Dendritic cell treated with granulocyte-macrophage colony-stimulating factor and Interleukin-4, amounts not matched to agents 40 ng/mL and 50 ng/mL, for 4 days (primary cell): Measurements from ENCODE around the gene PARVG.
"Not testable (repeated sequence)": the region's sequence is repeated elsewhere in the genome, so short reads cannot be mapped to it uniquely, and the experiment has no call there.

Source experiments
- H3K27ac Mint-ChIP-seq: one replicate; pipeline ENCODE4 v1.8.0; 2022; ENCODE audit warnings: mild to moderate bottlenecking, mixed read lengths
- H3K27me3 Mint-ChIP-seq: one replicate; pipeline ENCODE4 v1.8.0; 2022; ENCODE audit warnings: mild to moderate bottlenecking, mixed read lengths
- H3K36me3 Mint-ChIP-seq: one replicate; pipeline ENCODE4 v1.8.0; 2022; ENCODE audit warnings: low read depth, mixed read lengths
- H3K4me1 Mint-ChIP-seq: one replicate; pipeline ENCODE4 v1.8.0; 2022; ENCODE audit warnings: low read depth, mixed read lengths
- H3K4me3 Mint-ChIP-seq: one replicate; pipeline ENCODE4 v1.8.0; 2022; ENCODE audit warnings: mild to moderate bottlenecking, moderate library complexity, mixed read lengths
- H3K9me3 Mint-ChIP-seq: one replicate; pipeline ENCODE4 v1.8.0; 2022; ENCODE audit warnings: mixed read lengths
- intact Hi-C: fragments of 100-400 bp; cut with micrococcal nuclease; formaldehyde crosslinking; loops from one replicate; pipeline ENCODE4 v1.15.0; 2022

Gene PARVG

DNA sequence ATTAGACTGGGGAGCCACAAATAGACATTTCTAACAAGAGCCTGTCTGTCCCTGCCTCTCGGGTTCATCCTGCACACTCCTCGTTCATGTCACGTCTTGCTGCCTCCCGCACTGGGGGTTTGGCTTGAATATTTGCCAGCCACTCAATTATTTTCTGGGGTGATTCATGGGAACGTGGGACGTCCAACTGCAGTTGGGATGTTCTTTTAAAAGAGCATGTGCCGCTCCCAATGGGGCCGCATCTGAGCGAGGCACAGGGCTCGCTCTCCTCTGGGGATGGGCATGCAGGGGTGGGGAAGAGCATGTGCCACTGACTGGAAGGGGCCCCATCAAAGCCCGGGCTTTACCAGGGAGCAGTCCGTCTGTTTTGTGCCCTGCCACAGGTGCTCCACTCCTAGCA, 43.4 kb downstream of the PARVG start:
- H3K4me3 Mint-ChIP-seq, result no peak overlapping the region
- no peak overlapping the region for H3K27ac Mint-ChIP-seq
- H3K9me3 Mint-ChIP-seq, result peaks cover 8% of the 10 kb centered on the region
- no peaks in the 10 kb centered on the region for H3K36me3 Mint-ChIP-seq
- intact Hi-C loops, result no loop called here
- no peaks in the 10 kb centered on the region for H3K4me1 Mint-ChIP-seq
- H3K27me3 Mint-ChIP-seq, result peaks cover 22% of the 10 kb centered on the region

DNA sequence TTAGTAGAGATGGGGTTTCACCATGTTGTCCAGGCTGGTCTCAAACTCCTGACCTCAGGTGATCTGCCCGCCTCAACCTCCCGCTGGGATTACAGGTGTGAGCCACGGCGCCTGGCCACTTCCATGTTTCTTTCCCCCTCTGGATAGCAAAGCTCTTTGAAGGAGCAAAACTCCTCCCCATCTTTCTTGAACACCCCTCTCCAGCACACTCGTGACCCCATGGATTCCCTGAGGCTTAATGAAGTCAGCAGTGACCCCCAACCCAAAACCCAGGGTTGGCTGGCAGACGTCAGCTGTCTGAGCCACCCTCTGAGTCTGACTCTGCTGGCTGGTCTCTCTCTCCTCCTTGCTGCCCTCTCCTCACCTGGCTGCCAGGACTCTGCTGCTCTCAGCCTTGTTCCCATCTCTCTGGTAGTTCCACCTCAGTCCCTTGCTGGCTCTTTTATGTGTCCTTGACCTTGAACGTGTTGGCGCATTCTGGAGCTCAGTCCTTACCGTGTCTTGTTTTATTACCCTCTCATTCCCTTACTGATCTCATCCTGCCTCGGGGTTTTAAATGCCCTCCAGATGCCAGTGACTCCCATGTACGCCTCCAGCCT, 44.5 kb downstream of the PARVG start:
- Mint-ChIP-seq H3K27me3 (peaks cover 25% of the 10 kb centered on the region), H3K27ac (no peak overlapping the region), H3K36me3 (no peaks in the 10 kb centered on the region), H3K4me3 (no peak overlapping the region), H3K9me3 (peaks cover 8% of the 10 kb centered on the region), H3K4me1 (no peaks in the 10 kb centered on the region)
- intact Hi-C loops, result no loop called here

DNA sequence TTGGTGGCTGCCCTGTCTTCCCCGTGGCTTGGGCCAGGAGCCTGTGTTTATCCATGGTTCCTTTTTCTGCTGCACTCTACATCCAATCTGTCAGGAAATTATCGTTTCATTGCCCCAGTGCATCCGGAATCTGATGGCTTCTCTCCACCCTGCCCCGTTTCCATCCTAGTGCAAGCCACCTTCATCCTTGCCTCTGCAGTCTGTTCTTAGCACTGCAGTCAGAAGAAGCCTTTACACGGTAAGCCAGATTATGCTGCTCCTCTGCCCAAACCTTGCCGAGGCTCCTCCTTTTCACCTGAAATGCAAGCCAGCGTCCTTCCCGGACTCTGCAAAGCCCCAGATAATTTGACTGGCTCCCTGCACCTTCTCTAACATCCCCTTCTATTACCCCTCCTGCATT, 45.1 kb downstream of the PARVG start:
- no peaks in the 10 kb centered on the region for H3K4me1 Mint-ChIP-seq
- peaks cover 8% of the 10 kb centered on the region for H3K9me3 Mint-ChIP-seq
- intact Hi-C loops, result no loop called here
- no peaks in the 10 kb centered on the region for H3K36me3 Mint-ChIP-seq
- H3K27ac Mint-ChIP-seq, result no peak overlapping the region
- no peak overlapping the region for H3K4me3 Mint-ChIP-seq
- H3K27me3 Mint-ChIP-seq, result peaks cover 25% of the 10 kb centered on the region

DNA sequence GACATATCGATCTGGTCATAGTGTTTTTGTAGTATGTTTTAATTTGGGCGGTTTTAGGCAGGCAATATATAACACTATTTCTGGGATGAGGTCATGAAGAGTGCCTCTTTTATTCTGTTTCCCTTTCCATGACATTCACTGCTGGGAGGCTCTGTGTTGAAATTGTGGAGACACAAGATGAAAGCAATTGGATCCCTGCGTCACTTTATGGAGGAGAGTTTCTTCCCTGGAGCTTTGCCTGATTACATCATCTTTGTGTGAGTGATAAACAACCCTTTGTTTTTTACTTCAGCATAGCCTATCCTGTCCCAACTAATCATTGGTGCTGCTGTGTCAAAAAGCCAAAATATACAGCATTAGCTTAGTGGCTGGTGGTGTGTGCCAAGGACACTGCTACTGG, 48.6 kb downstream of the PARVG start:
- Mint-ChIP-seq H3K4me3 (no peak overlapping the region), H3K27ac (no peak overlapping the region), H3K27me3 (peaks cover 17% of the 10 kb centered on the region), H3K36me3 (no peaks in the 10 kb centered on the region), H3K9me3 (peaks cover 8% of the 10 kb centered on the region), H3K4me1 (no peaks in the 10 kb centered on the region)
- intact Hi-C loops, result no loop called here

DNA sequence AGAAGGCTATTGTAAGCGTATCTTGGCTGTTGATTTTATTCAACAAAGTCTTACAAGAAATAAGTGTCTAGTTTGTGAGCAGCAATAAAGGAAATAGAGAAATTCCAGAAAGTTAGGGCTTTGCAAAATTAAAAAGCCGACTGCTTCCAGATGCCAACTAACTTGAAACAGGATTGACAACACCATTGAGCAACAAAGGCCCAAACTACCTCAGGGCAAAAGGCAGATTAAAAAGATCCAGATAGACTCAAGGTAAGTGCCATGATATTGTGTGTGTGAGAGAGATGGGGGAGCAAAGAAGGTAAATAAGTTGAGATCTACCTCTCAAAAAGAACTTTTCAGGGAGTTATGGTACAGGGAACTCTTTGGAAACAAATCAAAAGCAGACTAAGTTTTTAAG, 49.1 kb downstream of the PARVG start:
- H3K27ac Mint-ChIP-seq, result no peak overlapping the region
- H3K36me3 Mint-ChIP-seq, result no peaks in the 10 kb centered on the region
- peaks cover 8% of the 10 kb centered on the region for H3K9me3 Mint-ChIP-seq
- H3K27me3 Mint-ChIP-seq, result peaks cover 16% of the 10 kb centered on the region
- intact Hi-C loops, result no loop called here
- no peaks in the 10 kb centered on the region for H3K4me1 Mint-ChIP-seq
- H3K4me3 Mint-ChIP-seq, result no peak overlapping the region

DNA sequence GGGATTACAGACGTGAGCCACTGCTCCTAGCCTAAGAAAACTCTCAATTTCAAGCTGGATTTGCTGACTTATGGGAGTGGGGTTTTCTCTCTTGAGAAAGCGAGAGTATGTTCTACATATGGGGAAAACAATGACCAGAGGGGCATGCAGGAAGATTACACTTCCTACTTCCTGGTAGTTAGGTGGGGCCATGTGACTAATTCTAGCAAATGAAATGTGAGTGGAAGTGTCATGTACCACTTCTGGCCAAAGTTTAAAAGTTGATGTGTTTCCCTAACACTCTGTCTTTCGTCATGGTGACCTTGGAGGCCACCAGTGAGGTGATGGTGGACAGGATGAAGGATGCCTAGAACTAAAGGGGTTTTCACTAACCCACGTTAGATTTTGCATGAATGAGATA, 50.5 kb downstream of the PARVG start:
- no peaks in the 10 kb centered on the region for H3K36me3 Mint-ChIP-seq
- no peak overlapping the region for H3K27ac Mint-ChIP-seq
- H3K4me3 Mint-ChIP-seq, result no peak overlapping the region
- intact Hi-C loops, result no loop called here
- H3K4me1 Mint-ChIP-seq, result no peaks in the 10 kb centered on the region
- H3K27me3 Mint-ChIP-seq, result peaks cover 3% of the 10 kb centered on the region
- peaks cover 8% of the 10 kb centered on the region for H3K9me3 Mint-ChIP-seq

DNA sequence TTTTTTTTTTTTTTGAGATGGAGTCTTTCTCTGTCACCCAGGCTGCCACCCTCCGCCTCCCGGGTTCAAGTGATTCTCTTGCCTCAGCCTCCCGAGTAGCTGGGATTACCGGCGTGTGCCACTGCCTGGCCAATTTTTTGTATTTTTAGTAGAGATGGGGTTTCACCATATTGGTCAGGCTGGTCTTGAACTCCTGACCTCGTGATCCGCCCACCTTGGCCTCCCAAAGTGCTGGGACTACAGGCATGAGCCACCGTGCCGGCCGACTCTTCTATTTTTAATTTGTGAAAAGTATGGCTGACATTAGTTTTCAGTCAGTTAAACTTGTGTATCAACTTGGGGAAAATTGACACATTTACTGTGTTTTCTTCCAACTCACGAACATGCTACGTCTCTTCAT, 53.6 kb downstream of the PARVG start:
- intact Hi-C loops, H3K36me3 Mint-ChIP-seq, H3K9me3 Mint-ChIP-seq, H3K4me3 Mint-ChIP-seq, H3K27ac Mint-ChIP-seq, H3K4me1 Mint-ChIP-seq, H3K27me3 Mint-ChIP-seq: not testable (repeated sequence)

DNA sequence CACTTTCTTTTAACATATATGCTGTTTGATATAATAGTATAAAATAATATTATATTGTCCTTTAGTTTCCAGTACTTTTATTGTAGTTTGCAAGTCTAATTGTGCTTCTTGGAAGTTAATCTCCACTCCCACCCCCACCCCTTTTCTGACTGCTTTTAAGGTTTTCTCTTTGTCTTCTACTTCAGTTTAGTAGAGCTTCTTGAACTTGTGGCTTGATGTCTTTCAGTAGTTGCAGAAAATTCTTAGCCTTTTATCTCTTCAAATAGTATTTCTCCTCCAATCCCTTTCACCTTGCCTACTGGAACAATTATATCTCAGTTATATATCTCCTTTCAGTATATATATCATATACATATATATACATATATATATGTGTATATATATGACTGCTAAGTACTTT, 56.6 kb downstream of the PARVG start:
- H3K36me3 Mint-ChIP-seq, result no peaks in the 10 kb centered on the region

DNA sequence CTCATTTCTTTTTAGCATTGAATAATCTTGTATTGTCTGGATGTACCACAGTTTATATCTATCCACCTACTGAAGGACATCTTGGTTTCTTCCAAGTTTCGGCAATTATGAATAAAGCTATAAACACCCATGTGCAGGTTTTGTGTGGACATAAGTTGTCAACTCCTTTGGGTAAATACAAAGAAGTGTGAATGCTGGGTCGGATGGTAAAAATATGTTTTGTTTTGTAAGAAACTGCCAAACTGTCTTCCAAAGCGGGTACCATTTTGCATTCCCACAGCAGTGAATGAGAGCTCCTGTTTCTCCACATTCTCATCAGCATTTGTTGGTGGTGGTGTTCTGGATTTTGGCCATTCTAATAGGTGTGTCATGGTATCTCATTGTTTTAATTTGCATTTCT, 60.4 kb downstream of the PARVG start:
- intact Hi-C loops, H3K27ac Mint-ChIP-seq, H3K4me1 Mint-ChIP-seq, H3K36me3 Mint-ChIP-seq, H3K4me3 Mint-ChIP-seq, H3K9me3 Mint-ChIP-seq: not testable (repeated sequence)
- H3K27me3 Mint-ChIP-seq, result peaks cover 18% of the 10 kb centered on the region

More for the DNA sequence above, 56.6 kb downstream of the PARVG start:
- Mint-ChIP-seq H3K4me1 (no peaks in the 10 kb centered on the region), H3K27me3 (peaks cover 13% of the 10 kb centered on the region), H3K4me3 (no peak overlapping the region), H3K27ac (no peak overlapping the region), H3K9me3 (no peaks in the 10 kb centered on the region)
- intact Hi-C loops, result no loop called here

DNA sequence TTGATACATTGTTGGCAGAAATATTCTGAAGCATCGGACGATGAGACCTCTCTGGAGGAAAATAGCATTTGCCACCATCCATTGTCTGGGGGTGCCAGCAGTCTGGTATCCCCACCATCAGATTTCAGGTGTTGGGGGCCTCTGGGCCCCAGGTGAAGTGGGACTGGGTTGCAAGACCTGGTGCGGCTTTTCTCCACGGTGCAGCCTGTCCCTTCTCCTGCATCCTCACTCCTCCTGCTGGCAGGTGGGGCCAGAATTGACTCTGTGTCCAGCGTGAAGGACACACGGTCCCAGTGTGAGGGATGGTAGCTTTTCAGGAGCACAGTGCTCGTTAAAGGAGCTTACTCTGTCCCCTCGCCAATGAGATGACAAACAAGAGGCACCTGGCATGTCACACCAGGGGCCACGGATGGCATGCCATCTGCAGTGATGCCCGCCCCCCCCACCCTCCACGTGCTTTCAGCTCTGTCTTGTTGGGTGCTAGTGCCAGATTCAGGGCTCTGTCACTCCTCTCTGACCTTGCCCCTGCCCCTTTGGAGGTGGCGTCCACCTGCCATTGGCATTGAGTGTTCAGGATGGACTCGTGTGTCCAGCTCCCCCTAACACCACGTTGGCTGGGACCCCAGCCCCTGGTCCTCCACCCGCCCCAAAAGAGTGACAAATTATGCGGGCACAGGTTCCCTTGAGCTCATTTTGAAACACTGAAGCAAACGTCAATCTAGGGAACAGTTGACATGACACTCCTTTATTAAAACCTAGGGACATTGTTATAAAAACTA, 62.4 kb downstream of the PARVG start:
- no peaks in the 10 kb centered on the region for H3K4me1 Mint-ChIP-seq
- H3K27me3 Mint-ChIP-seq, result peaks cover 13% of the 10 kb centered on the region
- H3K9me3 Mint-ChIP-seq, result no peaks in the 10 kb centered on the region
- intact Hi-C loops, result no loop called here
- no peak overlapping the region for H3K4me3 Mint-ChIP-seq
- H3K27ac Mint-ChIP-seq, result no peak overlapping the region
- no peaks in the 10 kb centered on the region for H3K36me3 Mint-ChIP-seq

DNA sequence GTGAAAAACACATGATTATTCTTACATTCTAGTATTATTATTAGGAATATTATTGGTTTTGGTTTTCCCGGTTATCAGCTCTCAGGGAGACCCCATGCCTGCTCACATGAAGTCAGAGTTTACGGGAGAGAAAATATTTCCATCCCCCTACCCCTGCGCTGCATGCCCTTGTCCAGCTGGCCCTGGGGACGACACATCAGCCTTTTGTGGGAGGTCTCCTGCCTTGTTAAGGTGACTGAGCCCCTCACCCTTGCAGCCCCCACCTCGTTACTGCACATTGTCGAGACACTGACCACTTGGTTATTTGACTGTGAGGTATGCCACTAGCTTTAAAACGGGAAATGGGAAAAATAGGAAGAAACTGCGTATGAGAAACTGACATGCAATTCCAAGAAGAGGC, 63.0 kb downstream of the PARVG start:
- no peak overlapping the region for H3K27ac Mint-ChIP-seq
- H3K27me3 Mint-ChIP-seq, result peaks cover 13% of the 10 kb centered on the region
- H3K4me1 Mint-ChIP-seq, result no peaks in the 10 kb centered on the region
- intact Hi-C loops, result no loop called here
- H3K4me3 Mint-ChIP-seq, result no peak overlapping the region
- no peaks in the 10 kb centered on the region for H3K36me3 Mint-ChIP-seq
- H3K9me3 Mint-ChIP-seq, result peaks cover under 1% of the 10 kb centered on the region

DNA sequence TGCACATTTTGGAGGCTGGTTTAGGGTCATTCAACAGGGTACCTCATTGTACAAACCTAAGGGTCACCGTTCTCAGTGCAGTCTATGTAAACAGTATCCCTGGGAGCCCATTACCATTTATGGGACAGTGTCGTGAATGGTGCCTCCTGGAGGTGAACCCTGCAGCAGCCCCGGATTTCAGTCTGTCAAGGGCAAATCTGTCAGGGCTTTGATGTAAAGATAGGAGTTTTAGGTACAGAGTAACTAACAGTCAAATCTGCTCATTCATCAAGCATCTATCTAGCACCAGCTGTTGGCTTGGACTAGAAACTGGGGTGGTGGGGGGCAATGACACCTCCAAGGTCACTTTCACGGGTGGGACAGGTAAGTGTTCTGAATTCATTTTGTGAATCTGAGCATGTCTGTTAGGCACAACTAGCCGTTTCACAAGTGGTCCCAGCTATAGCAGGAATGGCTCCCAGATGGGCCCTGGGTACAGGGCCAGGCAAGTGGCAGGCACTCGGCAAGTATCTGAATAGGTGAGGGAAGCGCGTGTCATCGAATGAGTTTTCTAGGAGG, 63.6 kb downstream of the PARVG start:
- H3K27ac Mint-ChIP-seq, result no peak overlapping the region
- H3K4me3 Mint-ChIP-seq, result no peak overlapping the region
- no peaks in the 10 kb centered on the region for H3K36me3 Mint-ChIP-seq
- H3K9me3 Mint-ChIP-seq, result peaks cover 6% of the 10 kb centered on the region
- no peaks in the 10 kb centered on the region for H3K4me1 Mint-ChIP-seq
- intact Hi-C loops, result no loop called here
- H3K27me3 Mint-ChIP-seq, result peaks cover 14% of the 10 kb centered on the region

DNA sequence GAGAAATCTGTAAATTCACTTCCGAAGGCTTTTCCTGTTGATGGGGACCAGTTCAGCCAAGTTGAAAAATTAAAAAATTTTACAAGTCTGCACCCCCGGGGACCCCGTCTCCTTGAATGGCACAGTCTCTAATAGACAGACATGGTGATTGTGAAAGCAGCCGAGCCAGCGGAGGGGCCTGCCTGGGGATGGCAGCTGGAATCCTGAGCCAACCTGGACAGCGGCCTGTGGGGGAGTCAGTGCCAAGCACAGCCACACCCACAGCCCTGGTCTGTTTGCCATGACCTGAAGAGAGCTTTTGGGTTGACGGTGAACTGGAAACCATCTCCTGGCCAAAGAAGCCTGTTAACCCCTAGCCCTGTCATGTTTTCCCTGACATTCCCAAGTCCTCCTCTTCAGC, 64.7 kb downstream of the PARVG start:
- Mint-ChIP-seq H3K4me3 (no peak overlapping the region), H3K36me3 (no peaks in the 10 kb centered on the region), H3K27ac (no peak overlapping the region), H3K27me3 (peaks cover 13% of the 10 kb centered on the region), H3K4me1 (no peaks in the 10 kb centered on the region), H3K9me3 (peaks cover 17% of the 10 kb centered on the region)
- intact Hi-C loops, result no loop called here

DNA sequence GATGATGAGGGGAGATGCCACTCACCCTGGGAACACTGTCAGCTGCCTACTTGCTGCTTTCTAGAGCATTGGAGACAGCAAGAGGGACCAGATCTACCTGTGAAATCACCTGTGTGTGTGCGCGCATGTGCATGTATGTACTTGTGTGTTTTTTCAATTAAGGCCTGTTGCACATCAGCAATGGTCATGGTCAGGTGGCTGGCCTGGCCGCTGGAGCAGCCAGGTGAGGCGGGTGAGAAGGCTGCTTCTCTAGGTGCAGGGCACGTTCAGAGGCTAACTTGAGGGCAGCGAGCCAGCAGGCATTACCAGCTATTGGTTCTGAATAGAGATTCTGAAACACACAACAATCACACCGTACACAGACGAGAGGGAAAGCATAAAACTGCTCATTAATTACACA, 65.1 kb downstream of the PARVG start:
- Mint-ChIP-seq H3K4me3 (no peak overlapping the region), H3K36me3 (no peaks in the 10 kb centered on the region), H3K4me1 (no peaks in the 10 kb centered on the region), H3K27ac (no peak overlapping the region), H3K27me3 (peaks cover 10% of the 10 kb centered on the region), H3K9me3 (peaks cover 21% of the 10 kb centered on the region)
- intact Hi-C loops, result no loop called here
